ENCODE measurements around the gene TBC1D5. TPM values are rescaled to one million over a fixed set of nuclear protein-coding genes. Genes with fewer than 3 reads are reported as not detected.
A peak's percentile ranks its signal among the peaks of the same experiment; 100 is the strongest.

Gene TBC1D5
- total RNA-seq, 1 experiment from 2014 or later = 26.1 TPM

- Mint-ChIP-seq H3K9me3 (no peaks in the 10 kb centered on the region), H3K27ac (no peak overlapping the region), H3K36me3 (no peaks in the 10 kb centered on the region), H3K4me1 (no peaks in the 10 kb centered on the region), H3K4me3 (no peak overlapping the region), H3K27me3 (ENCODE audit: low read depth) (no peaks in the 10 kb centered on the region)
- DNase-seq (ENCODE audit: low spot score) (no peak), ATAC-seq (peak; percentile 28; the same call in 1 of the 2 replicates)
- CTCF ChIA-PET = no interaction called here
- POLR2A ChIA-PET = no interaction called here
- TF ChIP-seq ZNF423 (CRISPR knock-in tag; IDR thresholded peaks at IDR 0.05) (no peak), NFE2L1 (CRISPR knock-in tag; IDR thresholded peaks at IDR 0.05) (no peak), HMGA2 (CRISPR knock-in tag; IDR thresholded peaks at IDR 0.05) (no peak), ZNF121 (CRISPR knock-in tag; IDR thresholded peaks at IDR 0.05) (no peak), NFYB (CRISPR knock-in tag; conservative IDR thresholded peaks at IDR 0.05; ENCODE audit: low read depth) (no peak)
These were observed 453.5 kb downstream of the TBC1D5 start for GRCh38 chr3:17288839-17289399.

- DNase-seq (ENCODE audit: low spot score) = no peak
- no peaks in the 10 kb centered on the region for H3K9me3 Mint-ChIP-seq
- ChIA-PET CTCF (interaction anchor here (0.7 kb wide), 1 partner anchor 9 kb away, joined by 3 read pairs; no protein-coding TSS in a partner anchor), POLR2A (no interaction called here)
- TF ChIP-seq TEAD4 (CRISPR knock-in tag; IDR thresholded peaks at IDR 0.05) (no peak), ETV6 (CRISPR knock-in tag; IDR thresholded peaks at IDR 0.05) (no peak), HMGA2 (CRISPR knock-in tag; IDR thresholded peaks at IDR 0.05) (no peak), MYBL2 (CRISPR knock-in tag; IDR thresholded peaks at IDR 0.05) (no peak), JAZF1 (CRISPR knock-in tag; IDR thresholded peaks at IDR 0.05) (no peak), USF2 (CRISPR knock-in tag; IDR thresholded peaks at IDR 0.05) (no peak), PRRX2 (CRISPR knock-in tag; IDR thresholded peaks at IDR 0.05) (no peak), MXD4 (CRISPR knock-in tag; IDR thresholded peaks at IDR 0.05; ENCODE audit: borderline replicate concordance) (no peak), IRF2 (CRISPR knock-in tag; IDR thresholded peaks at IDR 0.05; ENCODE audit: borderline replicate concordance, low read depth) (no peak), CDX4 (CRISPR knock-in tag; IDR thresholded peaks at IDR 0.05; ENCODE audit: borderline replicate concordance) (no peak), FOXJ3 (CRISPR knock-in tag; IDR thresholded peaks at IDR 0.05; ENCODE audit: borderline replicate concordance) (no peak), USF1 (CRISPR knock-in tag; IDR thresholded peaks at IDR 0.05) (no peak), EMX1 (CRISPR knock-in tag; IDR thresholded peaks at IDR 0.05) (no peak), ZNF512 (CRISPR knock-in tag; IDR thresholded peaks at IDR 0.05; ENCODE audit: borderline replicate concordance) (no peak), NR2C2 (CRISPR knock-in tag; IDR thresholded peaks at IDR 0.05) (no peak)
- H3K4me1 Mint-ChIP-seq = no peaks in the 10 kb centered on the region
- ATAC-seq = no peak
- no peaks in the 10 kb centered on the region for H3K27me3 Mint-ChIP-seq (ENCODE audit: low read depth)
- no peak overlapping the region for H3K4me3 Mint-ChIP-seq
- no peak overlapping the region for H3K27ac Mint-ChIP-seq
- H3K36me3 Mint-ChIP-seq = no peaks in the 10 kb centered on the region
These were observed 455.3 kb downstream of the TBC1D5 start for GRCh38 chr3:17287006-17287689.

- H3K9me3 Mint-ChIP-seq = no peaks in the 10 kb centered on the region
- ChIA-PET POLR2A (no interaction called here), CTCF (interaction anchor here (0.6 to 1.6 kb wide), 3 partner anchors 9 to 563 kb away, joined by 3 to 4 read pairs (median 3); no protein-coding TSS in a partner anchor)
- H3K36me3 Mint-ChIP-seq = no peaks in the 10 kb centered on the region
- H3K4me1 Mint-ChIP-seq = peaks cover 7% of the 10 kb centered on the region
- no peak overlapping the region for H3K27ac Mint-ChIP-seq
- TF ChIP-seq GABPB1 (CRISPR knock-in tag; IDR thresholded peaks at IDR 0.05) (no peak), ZNF416 (CRISPR knock-in tag; IDR thresholded peaks at IDR 0.05) (no peak), ZSCAN18 (CRISPR knock-in tag; IDR thresholded peaks at IDR 0.05) (no peak), NR3C1 (CRISPR knock-in tag; conservative IDR thresholded peaks at IDR 0.05; ENCODE audit: low read depth) (no peak), AFF4 (CRISPR knock-in tag; IDR thresholded peaks at IDR 0.05; ENCODE audit: borderline replicate concordance) (no peak)
- no peaks in the 10 kb centered on the region for H3K27me3 Mint-ChIP-seq (ENCODE audit: low read depth)
- ATAC-seq = no peak
- H3K4me3 Mint-ChIP-seq = no peak overlapping the region
- no peak for DNase-seq (ENCODE audit: low spot score)
These were observed 464.4 kb downstream of the TBC1D5 start for GRCh38 chr3:17278006-17278405.

Data from WTC11 (cell line).